ENCODE measurements around the gene SIK1. TPM values are rescaled to one million over a fixed set of nuclear protein-coding genes. Genes with fewer than 3 reads are reported as not detected.
"Not testable (repeated sequence)": the region's sequence is repeated elsewhere in the genome, so short reads cannot be mapped to it uniquely, and the experiment has no call there.

SIK1 gene
- total and polyA plus RNA-seq, 5 experiments from 2014 or later, result 0.57 to 5.5 (median 3.2) TPM; not detected in 1

GRCh38 chr21:43427242-43427559, 270 bp upstream of the SIK1 start:
- not testable (repeated sequence) for H3K9me3 Mint-ChIP-seq

GRCh38 chr21:43426004-43426403, 927 bp downstream of the SIK1 start:
- H3K9me3 Mint-ChIP-seq, H3K27me3 Mint-ChIP-seq, H3K4me3 Mint-ChIP-seq, DNase-seq, POLR2A ChIA-PET, H3K4me1 Mint-ChIP-seq, H3K27ac Mint-ChIP-seq, H3K36me3 Mint-ChIP-seq: not testable (repeated sequence)
- peak; percentile 6 to 16 for ATAC-seq

More at GRCh38 chr21:43427242-43427559, 270 bp upstream of the SIK1 start:
- H3K4me1 Mint-ChIP-seq, H3K36me3 Mint-ChIP-seq, DNase-seq, POLR2A ChIA-PET, H3K27ac Mint-ChIP-seq, H3K27me3 Mint-ChIP-seq, H3K4me3 Mint-ChIP-seq: not testable (repeated sequence)
- ATAC-seq, result peak; percentile 77 to 79

- POLR2A ChIA-PET, H3K27me3 Mint-ChIP-seq, H3K36me3 Mint-ChIP-seq, DNase-seq, H3K4me1 Mint-ChIP-seq, H3K27ac Mint-ChIP-seq, H3K4me3 Mint-ChIP-seq, H3K9me3 Mint-ChIP-seq, ATAC-seq: not testable (repeated sequence)
Measured at GRCh38 chr21:43419475-43419874, 7.5 kb downstream of the SIK1 start.

- ATAC-seq (peak; percentile 75 to 79), DNase-seq (peak in 1 of 10 donors; percentile 40)
Measured at GRCh38 chr21:43414576-43414975, 12.4 kb downstream of the SIK1 start.

GRCh38 chr21:43412020-43412788, 14.7 kb downstream of the SIK1 start:
- ATAC-seq, POLR2A ChIA-PET: not testable (repeated sequence)

More at GRCh38 chr21:43414576-43414975, 12.4 kb downstream of the SIK1 start:
- H3K9me3 Mint-ChIP-seq, H3K36me3 Mint-ChIP-seq, H3K27me3 Mint-ChIP-seq, H3K4me1 Mint-ChIP-seq, POLR2A ChIA-PET: not testable (repeated sequence)
- H3K4me3 Mint-ChIP-seq, result peak overlapping the region in 1 of 10 donors; percentile 42
- peak overlapping the region in 2 of 10 donors; percentile 89 to 96 for H3K27ac Mint-ChIP-seq

GRCh38 chr21:43410456-43411068, 16.4 kb downstream of the SIK1 start:
- H3K9me3 Mint-ChIP-seq, H3K36me3 Mint-ChIP-seq, POLR2A ChIA-PET, H3K27me3 Mint-ChIP-seq, H3K4me1 Mint-ChIP-seq, H3K27ac Mint-ChIP-seq, H3K4me3 Mint-ChIP-seq, DNase-seq: not testable (repeated sequence)
- ATAC-seq, result peak; percentile 26 to 61

More at GRCh38 chr21:43412020-43412788, 14.7 kb downstream of the SIK1 start:
- H3K4me1 Mint-ChIP-seq, DNase-seq, H3K36me3 Mint-ChIP-seq, H3K27ac Mint-ChIP-seq, H3K27me3 Mint-ChIP-seq, H3K4me3 Mint-ChIP-seq, H3K9me3 Mint-ChIP-seq: not testable (repeated sequence)

GRCh38 chr21:43407139-43407538, 19.8 kb downstream of the SIK1 start:
- POLR2A ChIA-PET, DNase-seq, H3K27ac Mint-ChIP-seq, H3K27me3 Mint-ChIP-seq, H3K4me3 Mint-ChIP-seq, H3K4me1 Mint-ChIP-seq, H3K36me3 Mint-ChIP-seq, H3K9me3 Mint-ChIP-seq, ATAC-seq: not testable (repeated sequence)

GRCh38 chr21:43404450-43404849, 22.5 kb downstream of the SIK1 start:
- ATAC-seq, H3K9me3 Mint-ChIP-seq, POLR2A ChIA-PET, H3K36me3 Mint-ChIP-seq, H3K4me1 Mint-ChIP-seq, H3K4me3 Mint-ChIP-seq, H3K27ac Mint-ChIP-seq, DNase-seq, H3K27me3 Mint-ChIP-seq: not testable (repeated sequence)

- H3K9me3 Mint-ChIP-seq, H3K36me3 Mint-ChIP-seq, H3K4me3 Mint-ChIP-seq, DNase-seq, POLR2A ChIA-PET, H3K4me1 Mint-ChIP-seq, ATAC-seq, H3K27me3 Mint-ChIP-seq, H3K27ac Mint-ChIP-seq: not testable (repeated sequence)
Measured at GRCh38 chr21:43403651-43404430, 23.1 kb downstream of the SIK1 start.

- H3K36me3 Mint-ChIP-seq, H3K4me3 Mint-ChIP-seq, DNase-seq, POLR2A ChIA-PET, H3K9me3 Mint-ChIP-seq, ATAC-seq, H3K27me3 Mint-ChIP-seq, H3K4me1 Mint-ChIP-seq, H3K27ac Mint-ChIP-seq: not testable (repeated sequence)
Measured at GRCh38 chr21:43401125-43401524, 25.8 kb downstream of the SIK1 start.

GRCh38 chr21:43399595-43400015, 27.3 kb downstream of the SIK1 start:
- DNase-seq, H3K36me3 Mint-ChIP-seq, H3K9me3 Mint-ChIP-seq, H3K27ac Mint-ChIP-seq, H3K4me3 Mint-ChIP-seq, POLR2A ChIA-PET, H3K27me3 Mint-ChIP-seq, H3K4me1 Mint-ChIP-seq: not testable (repeated sequence)
- ATAC-seq, result peak; percentile 71 to 74

GRCh38 chr21:43399136-43399535, 27.8 kb downstream of the SIK1 start:
- H3K36me3 Mint-ChIP-seq, H3K9me3 Mint-ChIP-seq, H3K27me3 Mint-ChIP-seq, POLR2A ChIA-PET, H3K27ac Mint-ChIP-seq, H3K4me1 Mint-ChIP-seq, DNase-seq, H3K4me3 Mint-ChIP-seq: not testable (repeated sequence)
- peak; percentile 61 to 68 for ATAC-seq

GRCh38 chr21:43398533-43398932, 28.4 kb downstream of the SIK1 start:
- H3K4me1 Mint-ChIP-seq, DNase-seq, H3K36me3 Mint-ChIP-seq, H3K4me3 Mint-ChIP-seq, ATAC-seq, POLR2A ChIA-PET, H3K27me3 Mint-ChIP-seq, H3K9me3 Mint-ChIP-seq, H3K27ac Mint-ChIP-seq: not testable (repeated sequence)
